ENCODE data around the gene TBC1D22A.

TBC1D22A gene

GRCh38 chr22:46835693-46836092, 73.2 kb downstream of the TBC1D22A start:
- no peak for ATAC-seq

GRCh38 chr22:46841522-46841921, 79.1 kb downstream of the TBC1D22A start:
- ATAC-seq = no peak

DNA sequence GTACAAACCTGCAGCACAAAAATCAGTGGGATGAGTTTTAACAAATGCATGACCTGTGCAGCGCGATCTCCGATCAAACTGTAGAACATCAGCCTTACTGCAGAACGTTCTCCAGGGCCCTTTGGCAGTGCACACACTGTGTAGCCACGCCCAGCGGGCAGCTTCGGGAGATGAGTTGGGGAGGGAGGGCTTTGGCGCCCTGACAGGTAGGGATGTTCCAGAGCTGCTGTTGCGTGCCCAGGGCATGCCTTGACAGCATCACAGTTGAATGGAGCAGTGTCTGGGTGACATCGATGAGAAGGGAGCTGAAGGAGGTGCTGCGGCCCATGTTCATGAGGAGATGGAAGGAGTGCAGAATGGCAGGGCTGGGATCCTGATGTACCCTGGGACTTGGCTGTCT, 80.2 kb downstream of the TBC1D22A start:
- ATAC-seq = no peak

DNA sequence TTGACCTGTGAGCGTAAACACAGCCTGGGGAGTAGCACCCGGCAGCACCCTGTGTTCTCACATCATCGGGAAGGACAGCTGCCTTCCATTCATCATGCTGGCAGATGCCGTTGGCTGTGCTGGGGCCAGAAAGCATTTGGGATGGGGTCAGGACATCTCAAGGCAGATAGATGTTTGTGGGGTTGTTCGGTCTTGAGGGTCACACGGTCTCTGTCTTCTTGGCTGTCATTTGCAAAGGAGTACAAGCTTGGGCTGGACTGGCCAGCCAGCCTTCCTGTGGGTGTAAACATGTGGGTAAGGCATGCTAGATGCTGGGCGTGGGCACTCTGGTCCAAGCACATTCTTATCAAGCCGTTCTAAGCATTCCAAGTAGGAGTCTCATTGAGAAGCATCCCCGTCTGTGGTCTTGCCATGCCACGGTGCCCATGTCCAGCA, 81.4 kb downstream of the TBC1D22A start:
- no peak for ATAC-seq

GRCh38 chr22:46844606-46845210, 82.3 kb downstream of the TBC1D22A start:
- no peak for ATAC-seq

DNA sequence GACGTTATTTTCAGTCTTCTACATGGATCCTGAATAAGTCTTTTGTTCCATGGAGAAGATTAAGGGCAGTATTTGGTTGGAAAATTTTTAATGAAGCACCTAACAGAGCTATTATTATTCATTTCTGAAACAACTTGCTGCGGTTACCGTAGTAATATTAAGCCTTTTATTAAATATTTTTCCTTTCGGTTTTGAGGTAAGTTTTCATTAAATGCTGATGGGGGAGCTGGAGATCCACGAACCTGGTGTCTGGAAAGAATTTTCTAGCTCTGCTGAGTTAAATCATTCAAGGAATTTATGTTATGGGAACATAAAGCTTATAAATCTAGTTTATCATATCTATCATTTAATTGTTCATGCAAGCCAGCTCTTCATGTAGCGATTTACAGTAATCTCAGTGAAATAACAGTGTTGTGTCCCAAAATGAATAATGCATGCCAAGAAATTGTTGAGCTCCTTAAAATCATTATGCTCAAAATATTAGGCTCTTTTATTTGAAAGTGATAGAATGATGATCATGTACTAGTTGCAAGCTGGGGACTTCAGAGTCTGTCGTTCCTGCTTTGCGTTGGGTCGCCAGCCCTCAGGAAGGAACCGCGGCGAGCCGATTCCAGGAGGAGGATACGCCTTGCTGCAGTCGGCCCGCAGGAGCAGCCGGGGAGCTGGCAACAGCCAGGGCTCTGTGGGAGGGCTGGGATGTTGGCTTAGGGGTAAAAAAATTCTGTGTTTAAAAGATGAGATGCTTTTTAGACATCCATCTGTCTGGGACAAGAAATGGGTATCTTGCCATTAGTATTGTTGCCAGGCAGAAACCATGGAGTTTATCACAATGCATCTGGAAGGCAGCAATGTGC, 83.1 kb downstream of the TBC1D22A start:
- no peak for ATAC-seq

DNA sequence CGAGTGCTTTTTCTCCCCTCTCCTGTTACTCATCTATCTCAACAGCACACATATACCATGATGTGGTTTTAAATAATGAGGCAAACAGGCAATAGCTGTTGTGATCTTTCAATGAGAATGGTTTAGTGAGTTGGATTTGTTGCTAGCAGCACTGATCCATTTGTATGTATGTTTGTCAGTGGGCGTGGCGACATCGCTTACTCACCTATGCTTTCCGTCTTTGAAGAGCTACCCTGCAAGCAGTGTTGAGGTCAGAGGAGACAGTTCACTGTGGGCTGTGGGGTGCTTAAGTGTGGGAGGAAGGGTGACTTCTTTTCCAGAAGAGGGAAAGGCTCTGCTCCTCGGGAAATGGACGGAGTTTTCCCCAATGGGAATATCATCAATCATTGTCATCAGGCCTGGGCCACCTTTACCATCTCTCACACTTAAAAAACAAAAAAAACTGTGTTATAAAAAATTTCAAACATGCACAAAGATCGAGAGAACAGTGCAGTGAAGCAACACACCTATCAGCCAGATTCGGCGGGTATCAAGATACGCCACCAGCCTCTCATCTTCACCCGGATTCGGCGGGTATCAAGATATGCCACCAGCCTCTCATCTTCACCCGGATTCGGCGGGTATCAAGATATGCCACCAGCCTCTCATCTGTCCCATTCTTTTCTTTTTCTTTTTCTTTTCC, 83.8 kb downstream of the TBC1D22A start:
- peak in 1 of 2 donors; percentile 38 for ATAC-seq

DNA sequence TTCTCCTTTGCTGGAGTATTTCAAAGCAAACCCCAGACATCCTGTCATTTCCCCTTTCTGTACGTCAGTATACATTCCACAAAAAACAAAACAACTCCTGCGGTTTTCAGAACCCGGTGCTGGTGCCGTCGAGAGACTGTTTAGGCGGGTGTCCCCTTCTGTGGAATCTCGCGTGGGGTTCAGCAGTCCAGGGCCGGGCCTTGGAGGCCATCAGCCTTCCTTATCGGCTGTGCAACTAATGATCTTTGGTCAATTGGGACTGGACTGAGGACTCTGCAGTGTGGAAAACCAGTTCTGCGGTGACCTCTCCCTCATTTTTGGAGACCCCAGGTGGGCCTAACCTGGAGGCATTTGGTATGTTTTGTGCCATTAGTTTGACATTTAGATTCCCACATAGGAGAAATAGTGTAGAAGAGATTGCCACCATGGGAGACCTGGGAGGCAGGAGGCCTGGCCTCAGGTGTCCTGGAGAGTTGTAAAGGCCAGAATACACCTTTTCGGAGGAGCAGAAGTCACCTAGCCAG, 84.4 kb downstream of the TBC1D22A start:
- no peak for ATAC-seq

- no peak for ATAC-seq
These were observed 85.7 kb downstream of the TBC1D22A start for GRCh38 chr22:46848197-46848596.

DNA sequence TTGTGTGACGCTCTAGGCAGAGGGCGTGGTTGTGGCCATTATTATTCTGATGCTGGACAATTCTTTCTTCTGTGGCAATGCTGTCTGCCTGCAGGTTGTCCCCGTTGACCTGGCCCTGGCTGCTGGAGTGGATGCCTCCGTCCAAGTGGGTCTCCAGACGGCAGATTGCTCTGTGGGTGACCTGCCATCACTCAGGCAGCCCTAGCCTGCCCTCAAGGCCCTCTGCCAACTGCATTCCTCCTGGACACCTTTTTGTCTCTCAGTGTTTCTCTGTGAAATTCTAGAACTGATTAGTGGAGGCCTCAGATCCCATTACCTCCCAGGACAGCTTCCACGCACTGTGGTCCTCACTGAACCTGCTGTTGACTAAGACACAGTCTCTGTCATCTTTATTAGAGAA, 86.7 kb downstream of the TBC1D22A start:
- ATAC-seq = no peak

GRCh38 chr22:46849951-46850350, 87.5 kb downstream of the TBC1D22A start:
- ATAC-seq = no peak

GRCh38 chr22:46851311-46851710, 88.9 kb downstream of the TBC1D22A start:
- ATAC-seq = no peak

GRCh38 chr22:46851941-46852340, 89.5 kb downstream of the TBC1D22A start:
- no peak for ATAC-seq

DNA sequence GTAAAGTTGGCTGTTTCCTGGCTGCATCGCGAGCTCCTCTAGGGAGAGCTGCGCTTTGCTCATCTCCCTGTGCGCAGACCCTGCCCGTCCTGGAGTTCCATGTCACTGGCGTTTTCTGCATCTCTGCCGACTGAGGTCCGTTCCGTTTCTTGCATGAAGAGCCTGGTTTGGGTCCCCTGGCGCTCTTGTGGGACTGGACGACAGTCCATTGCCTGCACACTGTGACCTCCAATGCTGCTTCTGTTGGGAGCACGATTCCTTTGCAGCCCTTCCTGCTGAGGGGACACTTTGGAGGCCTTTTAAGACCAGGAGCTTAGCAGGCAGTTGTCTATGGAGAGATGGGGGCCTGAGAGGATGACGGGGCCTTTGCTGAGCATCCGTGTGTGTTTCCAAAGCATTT, 90.3 kb downstream of the TBC1D22A start:
- no peak for ATAC-seq

DNA sequence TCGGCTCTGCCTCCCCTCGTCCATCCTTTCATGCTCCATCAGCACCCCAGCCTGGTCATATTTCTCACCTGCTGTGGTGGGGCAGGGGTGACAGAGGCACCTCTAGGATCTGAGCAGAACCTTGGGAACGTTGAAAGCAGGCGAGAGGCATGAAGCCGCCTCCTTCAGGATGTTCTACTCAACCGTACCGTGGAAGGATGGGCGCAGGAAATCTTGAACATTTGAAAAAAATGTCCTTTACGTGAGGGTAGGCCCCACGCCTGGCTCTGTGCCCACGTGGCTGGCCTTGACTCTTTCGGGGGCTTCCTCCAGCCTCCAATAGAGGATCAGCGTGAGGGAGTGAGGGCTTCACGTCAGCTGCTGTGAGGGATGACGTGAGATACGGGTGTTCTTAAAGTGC, 90.7 kb downstream of the TBC1D22A start:
- no peak for ATAC-seq

GRCh38 chr22:46854125-46854870, 91.8 kb downstream of the TBC1D22A start:
- no peak for ATAC-seq

DNA sequence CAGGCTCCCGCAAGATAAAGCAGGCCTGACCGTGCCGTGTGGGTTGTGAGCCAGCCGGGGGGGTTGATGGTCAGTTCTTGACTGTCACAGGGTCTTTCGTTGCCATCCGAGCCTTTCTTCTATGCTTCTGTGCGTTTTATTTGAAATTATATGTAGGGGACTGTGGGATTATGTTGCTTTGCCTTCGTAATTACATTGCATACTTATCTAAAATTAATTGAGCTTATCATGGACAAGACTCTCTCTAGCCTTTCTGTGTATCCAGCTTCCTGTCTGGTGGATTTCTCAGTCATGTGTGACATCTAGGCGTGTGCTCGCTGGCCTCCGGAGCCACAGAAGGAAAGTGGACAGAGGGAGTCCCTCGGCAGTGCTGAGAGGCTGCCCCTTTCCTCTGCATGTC, 93.2 kb downstream of the TBC1D22A start:
- no peak for ATAC-seq

GRCh38 chr22:46856661-46857060, 94.2 kb downstream of the TBC1D22A start:
- ATAC-seq = no peak

DNA sequence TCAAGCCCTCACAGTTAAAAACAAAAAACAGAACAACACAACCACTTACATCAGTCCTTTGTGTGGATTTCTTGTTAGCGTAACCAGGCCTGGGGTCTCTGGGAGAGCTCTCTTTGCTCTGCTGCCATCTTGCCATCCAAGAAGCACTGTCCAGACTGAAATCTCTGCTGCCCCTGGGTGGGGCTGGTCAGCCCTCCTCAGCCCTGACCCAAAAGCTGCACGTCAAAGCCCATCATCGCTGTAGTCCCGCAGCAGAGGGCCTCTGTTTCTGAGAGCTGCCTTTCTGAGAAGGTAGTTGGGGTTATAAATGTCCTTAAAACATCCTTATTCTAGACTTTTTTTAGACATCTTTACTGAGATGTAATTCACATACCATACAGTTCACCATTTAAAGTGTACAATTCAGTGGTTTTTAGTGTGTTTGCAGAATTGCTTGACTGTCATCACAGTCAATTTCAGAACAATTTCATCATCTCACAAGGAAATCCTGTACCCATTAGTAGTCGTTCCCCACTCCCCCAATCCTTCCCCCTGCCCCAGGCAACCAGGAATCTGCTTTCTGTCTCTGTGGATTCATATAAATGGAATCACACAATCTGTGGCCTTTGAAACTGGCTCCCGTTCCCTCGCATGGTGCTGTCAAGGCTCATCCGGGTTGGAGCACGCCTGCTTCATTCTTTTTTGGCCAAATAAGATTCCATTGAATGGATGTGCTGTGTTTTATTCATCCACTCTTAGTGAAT, 94.9 kb downstream of the TBC1D22A start:
- ATAC-seq = no peak

GRCh38 chr22:46857885-46858143, 95.4 kb downstream of the TBC1D22A start:
- no peak for ATAC-seq

DNA sequence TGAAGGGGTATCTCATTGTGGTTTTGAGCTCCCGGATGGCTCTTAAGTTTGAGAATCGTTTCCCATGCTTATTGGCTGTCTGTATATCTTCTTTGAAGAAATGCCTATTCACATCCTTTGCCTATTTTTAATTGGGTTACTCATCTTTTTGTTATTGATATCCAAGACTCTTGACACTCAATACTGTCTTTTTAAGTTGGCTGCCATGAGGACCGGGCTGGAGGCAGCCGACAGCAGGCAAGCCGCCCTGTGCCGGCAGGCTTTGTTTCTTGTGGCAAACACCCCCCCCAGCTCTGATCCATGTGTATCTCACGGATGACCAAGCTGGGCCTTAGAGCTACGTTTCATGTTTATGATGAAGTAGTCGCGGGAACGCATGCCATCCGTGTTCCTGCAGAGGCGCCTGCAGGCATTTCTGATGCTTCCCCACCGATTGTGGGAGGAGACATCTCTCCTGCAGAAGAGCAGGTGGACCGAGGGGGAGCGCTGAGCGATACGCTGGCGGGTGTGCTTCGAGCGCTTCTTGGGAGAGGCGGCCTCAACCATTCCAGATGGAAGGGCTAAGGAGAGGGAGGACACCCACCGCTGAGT, 95.8 kb downstream of the TBC1D22A start:
- no peak for ATAC-seq

DNA sequence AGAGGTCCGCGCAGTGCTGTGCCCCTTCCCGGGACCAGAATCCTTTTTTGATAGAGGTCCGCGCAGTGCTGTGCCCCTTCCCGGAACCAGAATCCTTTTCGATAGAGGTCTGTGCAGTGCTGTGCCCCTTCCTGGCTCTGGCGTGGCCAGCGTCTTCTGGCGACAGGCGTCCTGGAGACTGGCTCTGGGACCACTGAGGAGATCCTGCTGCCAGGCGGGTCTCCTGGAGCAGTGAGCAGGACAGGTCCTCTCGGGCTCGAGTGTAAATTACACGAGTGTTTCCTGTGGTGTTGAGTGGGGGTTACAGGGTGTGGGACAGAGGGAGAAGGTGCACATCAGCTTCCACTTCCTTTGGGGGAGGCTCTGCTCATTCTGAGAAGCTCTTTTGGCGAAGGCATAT, 98.1 kb downstream of the TBC1D22A start:
- no peak for ATAC-seq
